Thoracic aorta (tissue), 2 donors: ENCODE results near the gene MED23. TPM values are rescaled to one million over a fixed set of nuclear protein-coding genes. Genes with fewer than 3 reads are reported as not detected.
A peak's percentile ranks its signal among the peaks of the same experiment; 100 is the strongest.

Experiments used
- ATAC-seq: fragments of 150-250 bp; one replicate; pipeline ENCODE4 v1.8.0; 2017; ENCODE audit warnings: low read depth; ENCODE audit not compliant: insufficient number of reproducible peaks, low FRiP score
- DNase-seq: peaks from one replicate; pipeline ENCODE4 v3.0.0-alpha.2; 2020; ENCODE audit warnings: low spot score
- H3K27ac ChIP-seq, 2 donors: fragments of 200-600 bp; sonication (generic); 1 replicate in 1 of 2; 2 replicates in 1 of 2; pipeline ENCODE4 v1.5.1; 2016; ENCODE audit warnings: mild to moderate bottlenecking in 2 of 2, moderate library complexity in 2 of 2
- H3K27me3 ChIP-seq: fragments of 200-600 bp; sonication (generic); replicated peaks from 2 replicates; pipeline ENCODE4 v1.6.0; 2016; ENCODE audit warnings: mild to moderate bottlenecking; ENCODE audit not compliant: insufficient read depth
- H3K36me3 ChIP-seq: fragments of 200-600 bp; sonication (generic); one replicate; pipeline ENCODE4 v1.5.1; 2016
- H3K4me1 ChIP-seq, 2 donors: fragments of 200-600 bp; sonication (generic); 1 replicate in 1 of 2; 2 replicates in 1 of 2; pipeline versions ENCODE4 v1.5.1 to v1.6.0; 2016; ENCODE audit warnings: low read depth in 2 of 2, mild to moderate bottlenecking in 1 of 2; ENCODE audit not compliant: control insufficient read depth in 1 of 2
- H3K4me3 ChIP-seq: fragments of 200-600 bp; sonication (generic); 2 replicates; pipeline ENCODE4 v1.5.1; 2016; ENCODE audit warnings: mild to moderate bottlenecking
- H3K9me3 ChIP-seq: fragments of 200-600 bp; sonication (generic); 2 replicates; pipeline ENCODE4 v1.5.1; 2016
- total RNA-seq, 2 donors: library from RNA; depleted of rRNA; stranded (reverse); fragments of >200 nt; gene quantifications; one replicate each; pipeline versions ENCODE4 v1.1.0 to v1.2.3, GENCODE V29; 2016
- TF ChIP-seq, protein P1 (sequence below): fragments of 200-600 bp; sonication (generic); IDR thresholded peaks from one replicate; pipeline ENCODE4 v1.5.1; 2019; ENCODE audit warnings: antibody characterized with exemption

Gene MED23
- total RNA-seq, 2 donors from 2014 or later, result 24.0 to 62.4 TPM

GRCh38 chr6:131636880-131637792 lies 9.1 kb upstream of the MED23 start, which contains the start of gene ENPP3:
Gene ENPP3, plus strand, starts transcription at chr6:131637302. Its CDS starts 83 bp downstream, at chr6:131637385.
- no peaks in the 10 kb centered on the region for H3K9me3 ChIP-seq
- ATAC-seq, result no peak
- H3K36me3 ChIP-seq, result no peaks in the 10 kb centered on the region
- H3K4me1 ChIP-seq, result no peaks in the 10 kb centered on the region
- TF ChIP-seq, protein P1, sequence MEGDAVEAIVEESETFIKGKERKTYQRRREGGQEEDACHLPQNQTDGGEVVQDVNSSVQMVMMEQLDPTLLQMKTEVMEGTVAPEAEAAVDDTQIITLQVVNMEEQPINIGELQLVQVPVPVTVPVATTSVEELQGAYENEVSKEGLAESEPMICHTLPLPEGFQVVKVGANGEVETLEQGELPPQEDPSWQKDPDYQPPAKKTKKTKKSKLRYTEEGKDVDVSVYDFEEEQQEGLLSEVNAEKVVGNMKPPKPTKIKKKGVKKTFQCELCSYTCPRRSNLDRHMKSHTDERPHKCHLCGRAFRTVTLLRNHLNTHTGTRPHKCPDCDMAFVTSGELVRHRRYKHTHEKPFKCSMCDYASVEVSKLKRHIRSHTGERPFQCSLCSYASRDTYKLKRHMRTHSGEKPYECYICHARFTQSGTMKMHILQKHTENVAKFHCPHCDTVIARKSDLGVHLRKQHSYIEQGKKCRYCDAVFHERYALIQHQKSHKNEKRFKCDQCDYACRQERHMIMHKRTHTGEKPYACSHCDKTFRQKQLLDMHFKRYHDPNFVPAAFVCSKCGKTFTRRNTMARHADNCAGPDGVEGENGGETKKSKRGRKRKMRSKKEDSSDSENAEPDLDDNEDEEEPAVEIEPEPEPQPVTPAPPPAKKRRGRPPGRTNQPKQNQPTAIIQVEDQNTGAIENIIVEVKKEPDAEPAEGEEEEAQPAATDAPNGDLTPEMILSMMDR, result no peak
- no peaks in the 10 kb centered on the region for H3K27me3 ChIP-seq
- no peak for DNase-seq
- no peak within 1 kb of the TSS for H3K27ac ChIP-seq
- H3K4me3 ChIP-seq, result peak within 1 kb of the TSS; percentile 20

DNA sequence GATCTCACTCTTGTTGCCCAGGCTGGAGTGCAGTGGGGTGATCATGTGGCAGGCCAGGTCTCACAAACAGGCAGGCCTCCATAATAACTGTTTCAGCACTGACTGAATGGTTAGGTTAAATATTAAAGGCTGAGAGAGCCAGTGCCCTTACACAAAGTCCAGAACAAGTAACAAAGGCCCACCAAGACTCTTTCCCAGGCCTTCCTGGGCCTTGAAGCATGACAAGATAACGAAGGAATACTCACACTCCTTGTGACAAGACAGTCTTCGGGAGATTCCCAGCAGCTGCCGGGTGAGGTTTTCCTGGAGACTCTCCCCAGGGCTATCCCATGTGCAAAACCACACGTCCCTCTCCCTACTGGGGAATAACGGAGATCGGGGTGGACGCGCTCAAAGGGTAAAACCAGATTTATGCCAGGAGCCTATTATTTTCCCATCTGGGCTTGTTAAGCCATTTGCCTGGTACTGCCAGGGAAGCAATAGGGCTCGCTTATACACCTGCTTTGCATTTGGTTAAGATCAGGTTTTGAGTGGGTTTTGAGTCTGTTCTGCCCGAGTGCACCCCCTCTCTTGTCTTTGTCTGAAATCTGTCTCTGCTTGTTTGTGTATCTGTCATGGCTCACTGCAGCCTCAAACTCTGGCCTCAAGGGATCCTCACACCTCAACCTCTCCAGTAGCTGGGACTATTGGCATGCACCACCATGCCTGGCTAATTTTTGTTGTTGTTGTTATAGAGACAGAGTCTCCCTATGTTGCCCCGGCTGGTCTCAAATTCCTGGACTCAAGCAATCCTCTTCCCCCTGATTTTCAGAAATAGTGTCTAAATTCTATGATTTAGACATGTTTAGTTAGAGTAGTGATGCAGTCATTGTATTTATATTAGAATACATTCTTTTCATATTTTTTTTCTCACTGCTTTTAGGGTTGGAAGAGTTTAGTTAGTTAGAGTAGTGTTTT lies 7.6 kb upstream of the MED23 start:
- TF ChIP-seq, protein P1, result no peak
- no peak overlapping the region for H3K4me3 ChIP-seq
- H3K4me1 ChIP-seq, result peaks cover 0 to 6% of the 10 kb centered on the region in 2 donors
- ATAC-seq (no peak), DNase-seq (no peak)
- H3K36me3 ChIP-seq, result no peaks in the 10 kb centered on the region
- no peaks in the 10 kb centered on the region for H3K9me3 ChIP-seq
- H3K27ac ChIP-seq, result no peak overlapping the region
- H3K27me3 ChIP-seq, result no peaks in the 10 kb centered on the region

DNA sequence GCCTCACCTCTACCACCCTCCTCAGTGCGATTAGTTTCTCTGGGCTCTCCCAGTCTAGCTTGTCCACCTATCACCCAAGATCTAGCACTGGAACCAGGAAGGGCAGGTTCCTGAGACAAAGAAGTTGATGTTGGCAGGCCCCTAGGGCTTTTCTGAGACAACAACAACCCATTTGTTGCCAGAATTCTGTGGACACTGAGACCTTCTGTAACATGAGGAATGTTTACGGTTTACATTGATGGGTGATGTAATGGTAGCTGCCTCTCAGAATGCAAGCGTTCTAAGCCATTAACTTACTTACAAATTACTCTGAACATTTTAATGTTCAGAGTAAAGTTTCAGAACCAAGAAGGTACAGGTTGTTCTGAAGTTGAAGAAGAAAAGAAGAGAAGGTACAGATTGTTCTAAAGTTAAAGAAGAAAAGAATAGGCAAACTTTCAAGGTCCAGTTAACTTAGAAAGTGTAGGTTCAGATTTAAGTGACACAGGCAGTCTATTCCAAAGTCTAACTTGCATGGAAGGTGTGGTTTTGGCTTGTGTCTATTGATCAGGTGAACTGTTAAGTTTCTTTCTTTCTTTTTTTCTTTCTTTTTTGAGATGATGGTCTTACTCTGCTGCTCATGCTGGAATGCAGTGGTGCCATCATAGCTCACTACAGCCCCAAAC lies 3.7 kb upstream of the MED23 start:
- H3K4me1 ChIP-seq, result peaks cover 12 to 35% of the 10 kb centered on the region in 2 donors
- ATAC-seq (no peak), DNase-seq (no peak)
- no peaks in the 10 kb centered on the region for H3K27me3 ChIP-seq
- H3K9me3 ChIP-seq, result no peaks in the 10 kb centered on the region
- H3K27ac ChIP-seq, result no peak overlapping the region
- no peaks in the 10 kb centered on the region for H3K36me3 ChIP-seq
- H3K4me3 ChIP-seq, result no peak overlapping the region
- TF ChIP-seq, protein P1, result no peak

DNA sequence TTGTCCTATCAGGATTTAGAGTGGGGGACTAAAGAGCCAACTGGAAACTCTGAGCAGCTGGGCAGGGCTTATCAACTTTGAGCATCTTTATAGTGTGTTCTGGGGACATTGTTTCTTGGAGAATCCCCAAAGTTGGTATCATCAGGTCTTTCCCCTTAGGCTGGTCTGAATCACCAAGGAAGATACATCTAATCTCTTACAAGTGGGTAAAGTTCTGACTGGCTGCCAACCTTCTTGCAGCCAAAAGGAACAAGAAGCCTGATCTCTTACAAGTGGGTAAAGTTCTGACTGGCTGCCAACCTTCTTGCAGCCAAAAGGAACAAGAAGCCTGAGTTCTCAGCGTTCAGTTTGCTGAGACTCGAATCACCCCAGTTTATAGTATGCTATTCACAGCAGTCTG lies 1.6 kb upstream of the MED23 start:
- Histone ChIP-seq H3K27ac (peak overlapping the region; percentile 64 to 70), H3K9me3 (no peaks in the 10 kb centered on the region), H3K4me1 (peaks cover 12 to 35% of the 10 kb centered on the region in 2 donors), H3K36me3 (no peaks in the 10 kb centered on the region), H3K27me3 (no peaks in the 10 kb centered on the region), H3K4me3 (peak overlapping the region; percentile 6)
- ATAC-seq, result peak; percentile 28
- TF ChIP-seq, protein P1, result no peak
- DNase-seq, result no peak
